ENCODE results near the gene FAM187B. TPM values are rescaled to one million over a fixed set of nuclear protein-coding genes. Genes with fewer than 3 reads are reported as not detected.

Gene FAM187B
- total RNA-seq = not detected in 2 replicates

GRCh38 chr19:35228177-35228930 is at the start of gene FAM187B:
FAM187B (minus strand) TSS chr19:35228739; CDS start chr19:35228680, 59 bp downstream.

GRCh38 chr19:35268536-35269437 is 40.2 kb upstream of the FAM187B start, which contains the start of gene USF2:
USF2 (plus strand) TSS chr19:35268962; CDS start chr19:35269102, 140 bp downstream.

GRCh38 chr19:35248310-35249145 is 20.0 kb upstream of the FAM187B start, which contains the start of gene LSR:
LSR (plus strand) TSS chr19:35249002; CDS start chr19:35249023, 21 bp downstream.

Other genes starting within 250 kb of the FAM187B start
- 31.7 and 46.6 TPM in 2 replicates for gene GRAMD1A, start 228.4 kb downstream of the FAM187B start, total RNA-seq
- gene SCN1B, start 198.3 kb downstream of the FAM187B start, total RNA-seq = 10.6 and 15.9 TPM in 2 replicates
- gene HPN, start 187.0 kb downstream of the FAM187B start, total RNA-seq = 0.07 TPM in 1 of 2 replicates, not detected in the other
- not detected in 2 replicates for gene FXYD3, start 112.9 kb downstream of the FAM187B start, total RNA-seq
- 0.59 and 1.5 TPM in 2 replicates for gene LGI4, start 93.7 kb downstream of the FAM187B start, total RNA-seq
- 4.2 TPM in 2 replicates for gene FXYD1, start 89.9 kb downstream of the FAM187B start, total RNA-seq
- gene FXYD7, start 85.5 kb downstream of the FAM187B start, total RNA-seq = not detected in 2 replicates
- gene FXYD5, start 74.0 kb downstream of the FAM187B start, total RNA-seq = 29.7 and 48.7 TPM in 2 replicates
- gene LSR, start 20.3 kb upstream of the FAM187B start, total RNA-seq = 0.20 and 0.33 TPM in 2 replicates
- gene USF2, start 40.2 kb upstream of the FAM187B start, total RNA-seq = 80.5 and 94.7 TPM in 2 replicates
- 0.07 TPM in 1 of 2 replicates, not detected in the other for gene HAMP, start 53.8 kb upstream of the FAM187B start, total RNA-seq
- gene MAG, start 63.4 kb upstream of the FAM187B start, total RNA-seq = not detected in 2 replicates
- gene CD22, start 100.4 kb upstream of the FAM187B start, total RNA-seq = 0.40 and 0.78 TPM in 2 replicates
- gene FFAR1, start 119.2 kb upstream of the FAM187B start, total RNA-seq = not detected in 2 replicates
- not detected in 2 replicates for gene FFAR3, start 129.7 kb upstream of the FAM187B start, total RNA-seq
- 0.07 TPM in 1 of 2 replicates, not detected in the other for gene GPR42, start 142.3 kb upstream of the FAM187B start, total RNA-seq
- not detected in 2 replicates for gene FFAR2, start 219.5 kb upstream of the FAM187B start, total RNA-seq

Measured in smooth muscle cell of the pulmonary artery (primary cell).